Bronchial epithelial cell (primary cell): ENCODE results near the gene ST3GAL3. TPM values are rescaled to one million over a fixed set of nuclear protein-coding genes. Genes with fewer than 3 reads are reported as not detected.
A peak's percentile ranks its signal among the peaks of the same experiment; 100 is the strongest.

ENCODE experiments used
- DNase-seq: peaks from one replicate; pipeline ENCODE4 v3.0.0-alpha.2; 2010; ENCODE audit warnings: low read depth
- FAIRE-seq: peaks from 2 replicates; lab custom pipeline; 2011; peaks lifted over from hg19 to GRCh38; lab: Jason Lieb, UNC
- H3K27me3 ChIP-seq: 2 replicates; pipeline ENCODE4 v1.5.1; 2011; ENCODE audit warnings: low read length; ENCODE audit not compliant: control insufficient read depth, insufficient read depth
- H3K36me3 ChIP-seq: 2 replicates; pipeline ENCODE4 v1.5.1; 2011; ENCODE audit warnings: low read length; ENCODE audit not compliant: control insufficient read depth, insufficient read depth
- H3K4me3 ChIP-seq: 2 replicates; pipeline ENCODE4 v1.5.1; 2011; ENCODE audit warnings: mild to moderate bottlenecking, low read depth, low read length, control low read depth
- total RNA-seq: library from RNA; depleted of rRNA; stranded (reverse); fragments of >200 nt; gene quantifications from 2 replicates; pipeline ENCODE4 v1.2.1, GENCODE V29; 2014
- TF ChIP-seq, protein P1 (sequence below): IDR thresholded peaks from 2 replicates; pipeline ENCODE4 v1.5.1; 2011; ENCODE audit warnings: mild to moderate bottlenecking, moderate library complexity, low read length, control low read depth, inconsistent platforms; ENCODE audit not compliant: insufficient read depth, severe bottlenecking

The ST3GAL3 gene
- total RNA-seq, 1 donor from 2014 or later: 10.3 TPM

DNA sequence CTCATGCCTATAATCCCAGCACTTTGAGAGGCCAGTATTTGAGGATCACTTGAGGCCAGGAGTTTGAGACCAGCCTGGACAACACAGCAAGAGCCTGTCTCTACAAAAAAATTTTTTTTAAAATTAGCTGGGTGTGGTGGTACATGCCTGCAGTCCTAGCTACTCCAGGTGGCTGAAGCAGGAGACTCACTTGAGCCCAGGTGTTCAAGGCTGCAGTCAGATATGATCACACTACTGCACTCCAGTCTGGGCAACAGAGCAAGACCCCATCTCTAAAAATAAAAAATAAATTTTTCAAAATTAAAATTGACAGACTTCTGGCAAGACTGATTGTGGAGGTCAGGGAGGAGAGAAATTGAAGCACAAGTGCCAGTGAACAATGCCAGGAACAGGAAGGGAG, 60.8 kb downstream of the ST3GAL3 start:
- H3K27me3 ChIP-seq: no peaks in the 10 kb centered on the region
- no peak overlapping the region for H3K4me3 ChIP-seq
- DNase-seq (no peak), FAIRE-seq (no peak)
- no peaks in the 10 kb centered on the region for H3K36me3 ChIP-seq
- TF ChIP-seq, protein P1, sequence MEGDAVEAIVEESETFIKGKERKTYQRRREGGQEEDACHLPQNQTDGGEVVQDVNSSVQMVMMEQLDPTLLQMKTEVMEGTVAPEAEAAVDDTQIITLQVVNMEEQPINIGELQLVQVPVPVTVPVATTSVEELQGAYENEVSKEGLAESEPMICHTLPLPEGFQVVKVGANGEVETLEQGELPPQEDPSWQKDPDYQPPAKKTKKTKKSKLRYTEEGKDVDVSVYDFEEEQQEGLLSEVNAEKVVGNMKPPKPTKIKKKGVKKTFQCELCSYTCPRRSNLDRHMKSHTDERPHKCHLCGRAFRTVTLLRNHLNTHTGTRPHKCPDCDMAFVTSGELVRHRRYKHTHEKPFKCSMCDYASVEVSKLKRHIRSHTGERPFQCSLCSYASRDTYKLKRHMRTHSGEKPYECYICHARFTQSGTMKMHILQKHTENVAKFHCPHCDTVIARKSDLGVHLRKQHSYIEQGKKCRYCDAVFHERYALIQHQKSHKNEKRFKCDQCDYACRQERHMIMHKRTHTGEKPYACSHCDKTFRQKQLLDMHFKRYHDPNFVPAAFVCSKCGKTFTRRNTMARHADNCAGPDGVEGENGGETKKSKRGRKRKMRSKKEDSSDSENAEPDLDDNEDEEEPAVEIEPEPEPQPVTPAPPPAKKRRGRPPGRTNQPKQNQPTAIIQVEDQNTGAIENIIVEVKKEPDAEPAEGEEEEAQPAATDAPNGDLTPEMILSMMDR: no peak

DNA sequence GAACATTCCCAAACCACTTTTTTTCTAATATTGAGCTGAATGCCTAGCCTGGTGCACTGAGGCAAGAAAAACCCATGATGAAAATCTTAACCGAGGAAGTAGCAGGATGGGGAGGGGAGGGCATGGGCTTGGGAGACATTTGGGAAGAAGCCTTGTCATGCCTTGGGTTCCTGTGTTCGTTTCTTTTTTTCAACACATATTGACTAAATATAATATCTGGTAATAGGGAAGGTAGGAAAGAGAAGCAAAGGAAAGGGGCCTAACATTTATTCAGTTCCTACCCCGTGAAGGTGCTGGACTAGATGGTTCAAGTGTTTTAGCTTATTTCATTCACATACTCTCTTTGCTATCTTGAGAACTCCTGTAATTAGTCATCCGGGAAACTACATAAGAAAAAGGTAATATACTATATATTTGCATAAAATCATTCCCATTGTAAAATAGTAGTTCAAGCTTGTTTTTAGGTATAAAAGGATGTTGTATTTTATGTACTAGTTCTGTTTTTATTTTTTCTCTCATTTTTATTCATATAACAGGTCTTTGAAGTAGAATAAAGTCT, 62.1 kb downstream of the ST3GAL3 start:
- TF ChIP-seq, protein P1: no peak
- DNase-seq: no peak
- H3K4me3 ChIP-seq: no peak overlapping the region
- FAIRE-seq: no peak
- H3K36me3 ChIP-seq: no peaks in the 10 kb centered on the region
- H3K27me3 ChIP-seq: no peaks in the 10 kb centered on the region

DNA sequence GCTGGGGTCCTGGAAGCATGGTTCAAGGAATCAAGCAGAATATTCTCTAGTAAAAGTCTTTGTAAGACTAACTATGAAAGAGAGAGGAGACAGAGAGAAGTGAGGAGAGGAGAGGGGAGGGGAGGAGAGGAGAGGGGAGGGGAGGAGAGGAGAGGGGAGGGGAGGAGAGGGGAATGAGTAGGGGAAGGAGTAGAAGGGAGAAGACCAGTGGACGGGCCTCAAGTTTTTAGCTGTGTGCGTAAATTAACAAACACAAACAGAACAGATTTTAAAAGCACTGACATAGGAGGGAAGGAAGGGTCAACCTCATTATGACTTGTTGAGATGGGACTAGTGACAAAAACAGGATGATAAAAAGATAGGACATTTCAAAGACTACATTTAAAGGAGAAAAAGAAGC, 62.8 kb downstream of the ST3GAL3 start:
- Histone ChIP-seq H3K4me3 (no peak overlapping the region), H3K27me3 (no peaks in the 10 kb centered on the region), H3K36me3 (no peaks in the 10 kb centered on the region)
- DNase-seq: no peak
- TF ChIP-seq, protein P1: no peak
- FAIRE-seq: no peak

DNA sequence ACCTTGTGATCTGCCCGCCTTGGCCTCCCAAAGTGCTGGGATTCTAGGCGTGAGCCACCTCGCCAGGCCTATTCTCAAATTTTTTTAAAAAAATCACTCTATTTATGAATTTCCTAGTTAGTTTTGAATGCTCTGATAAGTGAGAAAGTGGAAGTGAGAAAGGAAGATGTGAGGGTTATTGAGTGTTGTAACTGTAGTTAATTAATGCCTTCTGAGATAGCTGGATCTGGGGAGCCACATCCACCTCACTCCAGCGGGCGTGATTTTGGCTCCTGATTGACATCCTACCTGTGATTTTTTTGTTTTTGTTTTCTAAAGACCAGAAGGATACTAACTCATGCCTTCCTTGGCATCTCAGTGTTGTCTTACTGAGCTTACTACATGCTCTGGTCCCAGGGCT, 65.6 kb downstream of the ST3GAL3 start:
- FAIRE-seq: no peak
- H3K4me3 ChIP-seq: no peak overlapping the region
- no peaks in the 10 kb centered on the region for H3K36me3 ChIP-seq
- H3K27me3 ChIP-seq: no peaks in the 10 kb centered on the region
- TF ChIP-seq, protein P1: no peak
- DNase-seq: no peak

DNA sequence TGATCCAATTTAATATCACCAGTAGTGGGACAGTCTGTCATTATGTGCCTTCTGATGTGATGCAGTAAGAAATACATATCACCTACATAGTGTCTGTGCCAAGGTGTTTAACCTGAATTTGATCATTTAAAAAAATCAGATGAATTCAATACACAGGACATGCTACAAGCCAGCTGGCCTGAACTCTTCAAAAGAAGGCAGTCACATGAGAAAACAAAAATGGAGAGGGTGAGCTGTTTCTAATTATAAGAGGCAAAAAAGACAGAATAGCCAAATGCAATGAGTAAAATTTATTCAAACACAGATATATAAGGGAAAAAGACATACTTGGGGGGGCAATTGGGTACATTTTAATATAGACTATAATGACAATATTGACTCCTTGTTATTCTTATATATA, 66.5 kb downstream of the ST3GAL3 start:
- FAIRE-seq: no peak
- no peak overlapping the region for H3K4me3 ChIP-seq
- DNase-seq: no peak
- TF ChIP-seq, protein P1: no peak
- H3K36me3 ChIP-seq: no peaks in the 10 kb centered on the region
- H3K27me3 ChIP-seq: no peaks in the 10 kb centered on the region

DNA sequence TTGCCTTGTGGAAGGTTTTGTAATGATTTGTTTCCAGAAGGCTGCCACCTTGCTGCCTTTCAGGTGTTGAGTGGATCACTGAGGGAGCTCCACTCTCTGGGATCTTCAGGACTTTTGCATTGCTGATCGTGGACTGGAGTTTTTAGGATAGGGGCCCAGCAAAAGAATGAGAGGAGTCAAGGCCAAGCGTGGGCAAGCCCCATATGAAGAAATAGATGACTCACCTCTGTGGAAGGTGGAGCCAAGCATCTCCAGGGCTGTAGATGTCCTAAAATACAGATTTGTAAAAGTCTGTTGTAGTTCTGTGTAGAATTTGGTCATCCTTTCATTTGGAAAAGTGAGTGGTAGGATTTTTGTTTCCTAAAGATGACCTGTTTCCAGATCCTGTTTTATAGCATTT, 67.0 kb downstream of the ST3GAL3 start:
- no peak for FAIRE-seq
- TF ChIP-seq, protein P1: no peak
- Histone ChIP-seq H3K36me3 (no peaks in the 10 kb centered on the region), H3K4me3 (no peak overlapping the region), H3K27me3 (no peaks in the 10 kb centered on the region)
- peak; percentile 82 for DNase-seq
